ENCODE results near the gene COL13A1. TPM values are rescaled to one million over a fixed set of nuclear protein-coding genes. Genes with fewer than 3 reads are reported as not detected.

COL13A1 gene
- total RNA-seq, 6 donors from 2014 or later: 4.3 to 21.2 (median 10.4) TPM

DNA sequence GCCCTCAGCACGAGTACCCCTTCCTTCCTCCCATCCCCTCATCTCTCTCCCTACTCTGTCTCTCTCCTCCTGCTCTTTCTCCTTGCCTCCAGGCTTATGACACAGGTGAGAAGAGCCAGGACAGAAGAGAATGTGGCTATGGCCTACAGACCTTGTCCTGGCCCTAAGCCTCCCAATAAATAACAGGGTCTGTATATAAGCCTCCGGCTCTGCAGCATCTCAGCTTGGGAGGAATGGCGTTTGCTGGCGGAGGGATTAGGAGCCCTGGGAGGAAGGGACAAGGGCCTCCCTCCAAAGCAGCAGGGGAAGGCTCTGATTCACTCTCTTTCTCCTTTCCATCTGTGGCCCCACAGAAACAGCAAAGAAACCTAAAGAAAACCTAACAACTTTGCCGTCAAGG lies 45.8 kb downstream of the COL13A1 start:
- TF ChIP-seq, protein P1, sequence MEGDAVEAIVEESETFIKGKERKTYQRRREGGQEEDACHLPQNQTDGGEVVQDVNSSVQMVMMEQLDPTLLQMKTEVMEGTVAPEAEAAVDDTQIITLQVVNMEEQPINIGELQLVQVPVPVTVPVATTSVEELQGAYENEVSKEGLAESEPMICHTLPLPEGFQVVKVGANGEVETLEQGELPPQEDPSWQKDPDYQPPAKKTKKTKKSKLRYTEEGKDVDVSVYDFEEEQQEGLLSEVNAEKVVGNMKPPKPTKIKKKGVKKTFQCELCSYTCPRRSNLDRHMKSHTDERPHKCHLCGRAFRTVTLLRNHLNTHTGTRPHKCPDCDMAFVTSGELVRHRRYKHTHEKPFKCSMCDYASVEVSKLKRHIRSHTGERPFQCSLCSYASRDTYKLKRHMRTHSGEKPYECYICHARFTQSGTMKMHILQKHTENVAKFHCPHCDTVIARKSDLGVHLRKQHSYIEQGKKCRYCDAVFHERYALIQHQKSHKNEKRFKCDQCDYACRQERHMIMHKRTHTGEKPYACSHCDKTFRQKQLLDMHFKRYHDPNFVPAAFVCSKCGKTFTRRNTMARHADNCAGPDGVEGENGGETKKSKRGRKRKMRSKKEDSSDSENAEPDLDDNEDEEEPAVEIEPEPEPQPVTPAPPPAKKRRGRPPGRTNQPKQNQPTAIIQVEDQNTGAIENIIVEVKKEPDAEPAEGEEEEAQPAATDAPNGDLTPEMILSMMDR (IDR thresholded peaks at IDR 0.05): no peak
- TF ChIP-seq POLR2A (IDR thresholded peaks at IDR 0.05) (no peak), POLR2AphosphoS5 (IDR thresholded peaks at IDR 0.05) (no peak), EP300 (IDR thresholded peaks at IDR 0.05) (no peak)
- no peak overlapping the region for H3K27ac ChIP-seq
- no peaks in the 10 kb centered on the region for H3K9me3 ChIP-seq
- no peak for DNase-seq
- H3K36me3 ChIP-seq: no peaks in the 10 kb centered on the region
- H3K27me3 ChIP-seq: no peaks in the 10 kb centered on the region
- no peak overlapping the region for H3K4me3 ChIP-seq
- H3K4me1 ChIP-seq: peaks cover 10 to 14% (median 13%) of the 10 kb centered on the region in 4 donors
- 84 to 92% methylated on average over 5 of the region's 5 CpGs for WGBS, 2 donors
- ATAC-seq (ENCODE audit: low FRiP score in 2 of 2): no peak

DNA sequence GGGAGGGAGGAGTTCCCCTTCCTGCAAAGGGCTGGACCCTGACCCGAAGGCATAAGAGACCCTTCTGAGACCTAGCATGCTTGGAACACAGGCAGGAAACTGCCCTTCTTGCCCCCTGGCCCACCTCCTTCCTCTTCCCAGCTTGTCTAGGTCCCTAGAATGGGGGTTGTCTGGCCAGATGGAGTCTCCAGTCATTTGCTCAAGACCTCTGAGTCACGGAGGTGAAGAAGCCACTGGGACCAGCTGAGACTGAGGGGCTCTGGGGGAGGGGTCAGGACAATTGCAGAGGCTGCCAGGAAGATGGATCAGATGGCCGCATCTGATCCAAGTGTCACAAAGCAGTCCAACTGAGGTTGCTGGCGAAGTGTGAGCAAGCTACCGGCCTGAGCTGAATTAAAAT lies 46.2 kb downstream of the COL13A1 start:
- no peak for DNase-seq

DNA sequence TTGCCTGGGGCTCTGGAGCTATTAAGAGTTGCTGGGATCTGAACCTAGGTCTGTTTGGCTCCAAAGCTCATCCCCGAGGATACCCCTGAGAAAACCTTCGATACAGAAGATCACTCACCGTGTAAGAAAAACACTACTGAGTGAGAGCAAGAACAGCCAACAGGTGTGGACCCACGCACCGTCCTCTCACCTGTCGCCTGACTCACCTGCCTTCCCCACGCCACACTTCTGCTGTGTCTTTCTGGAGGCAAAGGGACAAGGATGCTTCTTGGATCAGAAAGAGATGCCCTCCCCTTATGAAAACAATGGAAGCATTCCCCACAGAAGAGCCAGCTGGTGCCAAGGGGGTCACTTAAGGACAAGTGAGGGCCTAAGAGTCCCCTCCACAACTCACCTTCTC lies 46.7 kb downstream of the COL13A1 start:
- peaks cover 10 to 14% (median 13%) of the 10 kb centered on the region in 4 donors for H3K4me1 ChIP-seq
- 85 to 99% methylated on average over 7 of the region's 7 CpGs for WGBS, 2 donors

More for the DNA sequence above, 46.2 kb downstream of the COL13A1 start:
- no peaks in the 10 kb centered on the region for H3K27me3 ChIP-seq
- H3K4me3 ChIP-seq: no peak overlapping the region
- peaks cover 10 to 14% (median 13%) of the 10 kb centered on the region in 4 donors for H3K4me1 ChIP-seq
- no peak for ATAC-seq (ENCODE audit: low FRiP score in 2 of 2)
- no peaks in the 10 kb centered on the region for H3K36me3 ChIP-seq
- no peak for TF ChIP-seq POLR2A (IDR thresholded peaks at IDR 0.05)
- no peak for TF ChIP-seq POLR2AphosphoS5 (IDR thresholded peaks at IDR 0.05)
- TF ChIP-seq EP300 (IDR thresholded peaks at IDR 0.05): no peak
- H3K27ac ChIP-seq: no peak overlapping the region
- H3K9me3 ChIP-seq: no peaks in the 10 kb centered on the region
- WGBS, 2 donors: 53 to 69% methylated on average over 3 to 5 of the region's 5 CpGs

DNA sequence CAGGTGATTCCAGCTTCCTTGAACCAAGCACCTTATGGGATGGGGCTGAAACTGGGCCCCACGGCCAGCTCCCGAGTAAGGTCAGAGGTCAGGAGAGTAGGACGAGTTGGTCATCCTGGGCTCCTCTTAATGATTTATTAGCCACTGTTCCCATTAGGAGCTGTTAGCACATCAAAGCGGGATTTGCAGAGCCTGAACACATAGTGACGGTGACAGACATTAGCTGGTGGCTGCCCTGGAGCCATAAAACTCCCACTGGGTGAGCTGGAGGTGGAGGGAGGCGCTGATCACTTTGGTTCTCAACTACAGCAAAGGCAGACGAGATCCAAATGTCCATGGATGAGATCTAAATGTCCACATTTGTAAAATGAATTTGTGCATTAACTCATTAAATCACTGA lies 48.1 kb downstream of the COL13A1 start:
- no peak overlapping the region for H3K27ac ChIP-seq
- DNase-seq: no peak
- no peaks in the 10 kb centered on the region for H3K9me3 ChIP-seq
- no peak overlapping the region for H3K4me3 ChIP-seq
- WGBS, 2 donors: 74 to 76% methylated on average over 4 to 7 of the region's 7 CpGs
- no peak for TF ChIP-seq EP300 (IDR thresholded peaks at IDR 0.05)
- TF ChIP-seq POLR2A (IDR thresholded peaks at IDR 0.05): no peak
- TF ChIP-seq POLR2AphosphoS5 (IDR thresholded peaks at IDR 0.05): no peak
- TF ChIP-seq, protein P1 (IDR thresholded peaks at IDR 0.05): no peak
- H3K4me1 ChIP-seq: peaks cover 10 to 14% (median 13%) of the 10 kb centered on the region in 4 donors
- no peaks in the 10 kb centered on the region for H3K27me3 ChIP-seq
- H3K36me3 ChIP-seq: no peaks in the 10 kb centered on the region
- ATAC-seq (ENCODE audit: low FRiP score in 2 of 2): no peak

More for the DNA sequence above, 46.7 kb downstream of the COL13A1 start:
- no peaks in the 10 kb centered on the region for H3K36me3 ChIP-seq
- no peak overlapping the region for H3K27ac ChIP-seq
- ATAC-seq (ENCODE audit: low FRiP score in 2 of 2) (no peak), DNase-seq (no peak)
- H3K9me3 ChIP-seq: no peaks in the 10 kb centered on the region
- TF ChIP-seq POLR2A (IDR thresholded peaks at IDR 0.05): no peak
- no peak for TF ChIP-seq POLR2AphosphoS5 (IDR thresholded peaks at IDR 0.05)
- TF ChIP-seq, protein P1 (IDR thresholded peaks at IDR 0.05): no peak
- no peak for TF ChIP-seq EP300 (IDR thresholded peaks at IDR 0.05)
- no peak overlapping the region for H3K4me3 ChIP-seq
- H3K27me3 ChIP-seq: no peaks in the 10 kb centered on the region

DNA sequence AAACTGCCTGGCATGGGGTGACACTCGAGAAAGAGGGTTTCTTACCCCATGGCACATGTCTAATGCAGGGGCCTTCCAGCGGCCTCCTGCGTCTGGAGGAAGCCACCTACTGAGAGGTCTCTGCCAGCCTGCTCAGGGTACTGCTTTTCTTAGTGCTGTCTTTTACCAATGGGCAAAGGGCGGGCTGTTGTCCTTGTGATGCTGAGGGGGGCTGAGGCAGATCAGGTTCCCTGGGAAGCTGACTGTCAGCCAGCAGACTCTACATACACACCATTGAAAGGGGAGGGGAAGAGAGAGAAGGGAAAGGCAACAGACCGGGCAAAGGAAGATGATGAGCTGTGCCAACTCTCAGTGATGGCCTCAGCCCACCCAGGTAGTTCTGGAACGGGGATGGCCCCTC lies 48.7 kb downstream of the COL13A1 start:
- H3K4me1 ChIP-seq: peaks cover 10 to 13% (median 11%) of the 10 kb centered on the region in 4 donors
- no peaks in the 10 kb centered on the region for H3K36me3 ChIP-seq
- no peaks in the 10 kb centered on the region for H3K9me3 ChIP-seq
- ATAC-seq (ENCODE audit: low FRiP score in 2 of 2): no peak
- H3K4me3 ChIP-seq: no peak overlapping the region
- WGBS, 2 donors: 72 to 78% methylated on average over 6 of the region's 6 CpGs
- no peaks in the 10 kb centered on the region for H3K27me3 ChIP-seq
- no peak overlapping the region for H3K27ac ChIP-seq
- TF ChIP-seq POLR2AphosphoS5 (IDR thresholded peaks at IDR 0.05): no peak
- TF ChIP-seq, protein P1 (IDR thresholded peaks at IDR 0.05): no peak
- no peak for TF ChIP-seq POLR2A (IDR thresholded peaks at IDR 0.05)
- TF ChIP-seq EP300 (IDR thresholded peaks at IDR 0.05): no peak
- no peak for DNase-seq

Data from upper lobe of left lung (tissue), 6 donors.